ENCODE results near the gene PTH1R.

PTH1R gene

DNA sequence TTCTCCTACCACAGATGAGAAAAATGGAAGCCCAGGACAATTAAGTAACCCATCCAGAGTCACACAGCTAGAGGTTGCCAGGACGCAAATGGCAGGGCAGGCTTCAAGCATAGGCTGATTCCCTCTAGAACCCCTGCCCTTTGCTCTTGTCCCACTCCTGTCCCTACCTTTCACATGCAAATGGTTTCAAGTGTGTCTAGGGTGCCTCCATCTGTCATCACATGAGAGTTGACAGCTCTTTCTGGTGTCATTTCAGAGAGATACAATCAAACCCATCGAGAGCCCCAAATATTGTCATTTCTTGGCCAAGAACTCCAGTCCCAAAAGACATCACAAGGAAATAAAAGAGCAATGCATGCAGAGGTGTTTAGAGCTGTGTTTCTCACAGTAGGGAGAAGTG is 75.3 kb downstream of the PTH1R start:
- no peak for FAIRE-seq
